B cell (primary cell): ENCODE measurements around the gene STH. TPM values are rescaled to one million over a fixed set of nuclear protein-coding genes. Genes with fewer than 3 reads are reported as not detected.

Experiments
- ATAC-seq: fragments of 200-7000 bp; cut with Tn5 transposase; one replicate; pipeline ENCODE4 v1.10.0; 2021; ENCODE audit warnings: low read depth, mild to moderate bottlenecking, moderate number of reproducible peaks, moderate library complexity
- CTCF ChIA-PET: fragments of 350-600 bp; sonication (Branson Sonifier 250); formaldehyde crosslinking; loops from one replicate; lab custom pipeline; 2021; ENCODE audit warnings: antibody characterized with exemption, inconsistent platforms; lab: Charles Lee
- POLR2A ChIA-PET: fragments of 350-600 bp; sonication (Branson Sonifier 250); formaldehyde crosslinking; loops from one replicate; lab custom pipeline; 2021; ENCODE audit warnings: antibody characterized with exemption; lab: Charles Lee
- DNase-seq: peaks from one replicate; pipeline ENCODE4 v3.0.0; 2013
- H2AFZ ChIP-seq: 2 replicates; pipeline ENCODE4 v1.6.1; 2012; ENCODE audit warnings: mild to moderate bottlenecking, low read depth, low read length; ENCODE audit not compliant: insufficient read depth, poor library complexity, severe bottlenecking
- H3K27ac ChIP-seq, 2 donors: 1 replicate in 1 of 2; 2 replicates in 1 of 2; pipeline ENCODE4 v1.5.1; 2012 to 2013; ENCODE audit warnings: low read length in 2 of 2, mild to moderate bottlenecking in 2 of 2, moderate library complexity in 1 of 2
- H3K27me3 ChIP-seq, 4 experiments: fragments of 200-600 bp in 1 of 4; sonication (generic) in 1 of 4; replicated peaks in 1 of 4; 1 replicate in 2 of 4; 2 replicates in 2 of 4; pipeline versions ENCODE4 v1.6.1 to v1.7.0; 2013 to 2016; ENCODE audit warnings: low read length in 3 of 4, mild to moderate bottlenecking in 2 of 4, mixed read lengths in 1 of 4, moderate library complexity in 1 of 4; ENCODE audit not compliant: insufficient read depth in 4 of 4, control insufficient read depth in 3 of 4; ENCODE audit errors: control extremely low read depth in 1 of 4
- H3K36me3 ChIP-seq, 2 experiments: replicated peaks in 1 of 2; 1 replicate in 1 of 2; 2 replicates in 1 of 2; pipeline versions ENCODE4 v1.6.1 to v1.7.1; 2013; ENCODE audit warnings: low read length in 1 of 2; ENCODE audit not compliant: insufficient read depth in 2 of 2, control insufficient read depth in 1 of 2; ENCODE audit errors: control extremely low read depth in 1 of 2, extremely low read depth in 1 of 2
- H3K4me1 ChIP-seq, 2 donors: fragments of 200-600 bp in 1 of 2; sonication (generic) in 1 of 2; 1 replicate in 1 of 2; 2 replicates in 1 of 2; pipeline versions ENCODE4 v1.5.1 to v1.6.1; 2013 to 2017; ENCODE audit warnings: low read length in 2 of 2; ENCODE audit not compliant: control insufficient read depth in 2 of 2, insufficient read depth in 2 of 2
- H3K4me2 ChIP-seq: replicated peaks from 2 replicates; pipeline ENCODE3; 2012; ENCODE audit warnings: mild to moderate bottlenecking, low read depth, low read length; ENCODE audit not compliant: poor library complexity, severe bottlenecking
- H3K4me3 ChIP-seq, 5 experiments: fragments of 200-600 bp in 1 of 5; sonication (generic) in 1 of 5; 1 replicate in 3 of 5; 2 replicates in 2 of 5; pipeline versions ENCODE4 v1.5.1 to v1.7.0; 2011 to 2016; ENCODE audit warnings: low read length in 4 of 5, mild to moderate bottlenecking in 4 of 5, low read depth in 2 of 5, control low read depth in 1 of 5, moderate library complexity in 1 of 5; ENCODE audit not compliant: insufficient read depth in 1 of 5; ENCODE audit errors: control extremely low read depth in 1 of 5, extremely low read depth in 1 of 5
- H3K79me2 ChIP-seq: fragments of 200-600 bp; sonication (generic); one replicate; pipeline ENCODE4 v1.6.0; 2016; ENCODE audit warnings: low read length; ENCODE audit not compliant: control insufficient read depth, insufficient read depth
- H3K9ac ChIP-seq: fragments of 200-600 bp; sonication (generic); 2 replicates; pipeline ENCODE4 v1.6.1; 2017; ENCODE audit warnings: mild to moderate bottlenecking, low read length, moderate library complexity
- H3K9me3 ChIP-seq, 3 donors: one replicate each; pipeline versions ENCODE4 v1.6.1 to v1.7.1; 2013; ENCODE audit warnings: low read length in 2 of 3; ENCODE audit not compliant: control insufficient read depth in 2 of 3, insufficient read depth in 1 of 3; ENCODE audit errors: control extremely low read depth in 1 of 3
- H4K20me1 ChIP-seq: 2 replicates; pipeline ENCODE4 v1.6.0; 2012; ENCODE audit warnings: mild to moderate bottlenecking, low read length; ENCODE audit not compliant: insufficient read depth, control insufficient read depth, poor library complexity, severe bottlenecking
- H3K27ac Mint-ChIP-seq: one replicate; pipeline ENCODE4 v1.8.0; 2021; ENCODE audit warnings: mixed read lengths
- H3K27me3 Mint-ChIP-seq: one replicate; pipeline ENCODE4 v1.8.0; 2021; ENCODE audit warnings: mixed read lengths
- H3K4me1 Mint-ChIP-seq: one replicate; pipeline ENCODE4 v1.8.0; 2021; ENCODE audit warnings: mixed read lengths
- H3K4me3 Mint-ChIP-seq: one replicate; pipeline ENCODE4 v1.8.0; 2021; ENCODE audit warnings: mixed read lengths
- H3K9me3 Mint-ChIP-seq: one replicate; pipeline ENCODE4 v1.8.0; 2022; ENCODE audit warnings: mixed read lengths; ENCODE audit not compliant: insufficient read depth
- CTCF ChIP-seq: fragments of 200-600 bp; IDR thresholded peaks from one replicate; pipeline ENCODE4 v1.8.0; 2022; ENCODE audit warnings: antibody characterized with exemption, mild to moderate bottlenecking
- EZH2 ChIP-seq: IDR thresholded peaks from 2 replicates; pipeline ENCODE4 v1.6.1; 2012; ENCODE audit warnings: borderline replicate concordance, low read depth, mild to moderate bottlenecking, moderate library complexity, low read length; ENCODE audit not compliant: insufficient read depth, poor library complexity, severe bottlenecking
- WGBS: methylation state at CpG from one replicate; pipeline ENCODE4 v1.1.5; 2013; ENCODE audit warnings: missing lambda C conversion rate; ENCODE audit not compliant: insufficient coverage; 5-methylcytosine and 5-hydroxymethylcytosine counted together
- intact Hi-C: fragments of 100-400 bp; cut with micrococcal nuclease; formaldehyde crosslinking; loops from one replicate; pipeline ENCODE4 v1.10.0; 2022
- polyA plus RNA-seq: library from polyadenylated mRNA; depleted of rRNA; stranded (reverse); fragments of >200 nt; gene quantifications from 2 replicates; pipeline ENCODE4 v1.2.3, GENCODE V29; 2012
- total RNA-seq, 2 donors: library from RNA; stranded (reverse); fragments of 120-200 nt in 1 of 2; gene quantifications; 1 replicate in 1 of 2; 2 replicates in 1 of 2; pipeline versions ENCODE4 v1.2.3 to v1.2.4, GENCODE V29; 2013 to 2022

Gene STH
- total and polyA plus RNA-seq, 2 donors (not counting 1 experiment from before 2014, with no cell fraction given): not detected

- Mint-ChIP-seq H3K27me3 (no peaks in the 10 kb centered on the region), H3K27ac (no peak overlapping the region), H3K4me3 (no peak overlapping the region), H3K4me1 (no peaks in the 10 kb centered on the region), H3K9me3 (no peaks in the 10 kb centered on the region)
- DNase-seq (no peak), ATAC-seq (no peak)
- WGBS: 92% methylated on average over 13 of the region's 13 CpGs
- no peaks in the 10 kb centered on the region for H3K79me2 ChIP-seq
- no peak overlapping the region for H3K27ac ChIP-seq
- CTCF ChIA-PET: no interaction called here
- H3K4me1 ChIP-seq: no peaks in the 10 kb centered on the region
- intact Hi-C loops: no loop called here
- no peaks in the 10 kb centered on the region for H3K27me3 ChIP-seq
- TF ChIP-seq CTCF: no peak
- no peak for TF ChIP-seq EZH2
- POLR2A ChIA-PET: no interaction called here
- no peak overlapping the region for H3K4me3 ChIP-seq
- H3K9ac ChIP-seq: no peak overlapping the region
- no peaks in the 10 kb centered on the region for H3K36me3 ChIP-seq
- no peaks in the 10 kb centered on the region for H4K20me1 ChIP-seq
- no peak overlapping the region for H3K4me2 ChIP-seq
- no peaks in the 10 kb centered on the region for H3K9me3 ChIP-seq
- no peak overlapping the region for H2AFZ ChIP-seq
These were observed 1.9 kb upstream of the STH start for GRCh38 chr17:45997166-45997565.

GRCh38 chr17:45997624-45998023 lies 1.4 kb upstream of the STH start:
- no peak overlapping the region for H3K4me3 ChIP-seq
- DNase-seq: no peak
- WGBS: 94% methylated on average over 7 of the region's 9 CpGs
- TF ChIP-seq CTCF (no peak), EZH2 (no peak)
- H3K4me3 Mint-ChIP-seq: no peak overlapping the region
- H3K79me2 ChIP-seq: no peaks in the 10 kb centered on the region
- H3K9me3 Mint-ChIP-seq: no peaks in the 10 kb centered on the region
- POLR2A ChIA-PET: no interaction called here
- no peaks in the 10 kb centered on the region for H3K4me1 Mint-ChIP-seq
- no peaks in the 10 kb centered on the region for H3K36me3 ChIP-seq
- H3K27me3 ChIP-seq: no peaks in the 10 kb centered on the region
- H3K4me1 ChIP-seq: peaks cover 0 to 1% of the 10 kb centered on the region in 2 donors
- no peak overlapping the region for H2AFZ ChIP-seq
- no peak overlapping the region for H3K9ac ChIP-seq
- no peak for ATAC-seq
- H3K9me3 ChIP-seq: no peaks in the 10 kb centered on the region
- H4K20me1 ChIP-seq: no peaks in the 10 kb centered on the region
- H3K27me3 Mint-ChIP-seq: no peaks in the 10 kb centered on the region
- H3K27ac ChIP-seq: no peak overlapping the region
- no peak overlapping the region for H3K4me2 ChIP-seq
- intact Hi-C loops: no loop called here
- H3K27ac Mint-ChIP-seq: no peak overlapping the region
- CTCF ChIA-PET: interaction anchor here (1.4 kb wide), 1 partner anchor 216 kb away, joined by 4 read pairs; no protein-coding TSS in a partner anchor
